ENCODE results near the gene METTL26. TPM values are rescaled to one million over a fixed set of nuclear protein-coding genes. Genes with fewer than 3 reads are reported as not detected.

The METTL26 gene
- total and polyA plus RNA-seq, 4 donors = 26.3 to 69.1 (median 41.4) TPM

DNA sequence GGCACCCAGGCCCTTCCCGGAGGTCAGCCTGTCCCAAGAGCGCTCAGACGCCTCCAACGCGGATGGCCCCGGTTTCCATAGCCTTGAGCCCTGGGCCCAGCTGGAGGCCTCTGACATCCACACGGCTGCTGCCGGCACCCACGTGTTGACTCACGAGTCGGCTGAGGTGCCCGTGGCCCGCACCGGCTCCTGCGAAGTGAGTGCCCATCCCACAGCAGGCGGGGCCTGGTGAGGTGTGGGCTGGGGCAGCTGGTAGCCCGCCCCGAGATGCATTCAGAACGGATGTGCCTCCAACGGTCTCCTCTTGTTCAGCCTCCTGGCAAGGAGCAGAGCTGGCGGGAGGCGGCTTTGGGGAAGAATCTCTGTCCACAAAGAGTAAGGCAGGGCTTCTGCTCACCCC lies 15.7 kb upstream of the METTL26 start:
- no peak overlapping the region for H3K27ac ChIP-seq (ENCODE audit: low read depth in 1 of 2, low read length in 2 of 2)
- H3K9me3 ChIP-seq (ENCODE audit: control insufficient read depth in 4 of 4, low read length in 3 of 4) = no peaks in the 10 kb centered on the region
- no peak overlapping the region for H3K4me3 ChIP-seq (ENCODE audit: low read depth in 1 of 3, low read length in 3 of 3)
- no peaks in the 10 kb centered on the region for H3K27me3 ChIP-seq (ENCODE audit: control insufficient read depth in 4 of 4, insufficient read depth in 4 of 4, low read length in 3 of 4)
- DNase-seq (ENCODE audit: low spot score) = no peak
- peaks cover 0 to 35% (median 21%) of the 10 kb centered on the region in 4 donors for H3K4me1 ChIP-seq (ENCODE audit: control insufficient read depth in 4 of 4, insufficient read depth in 4 of 4, low read length in 3 of 4)
- 97% methylated on average over 22 of the region's 22 CpGs for WGBS
- peaks cover 0 to 5% (median 1%) of the 10 kb centered on the region in 4 donors for H3K36me3 ChIP-seq (ENCODE audit: control insufficient read depth in 4 of 4, insufficient read depth in 3 of 4, low read depth in 1 of 4, low read length in 3 of 4)
- no peak overlapping the region for H3K9ac ChIP-seq (ENCODE audit: low read depth in 1 of 2, low read length in 2 of 2)
- TF ChIP-seq TAF1 (conservative IDR thresholded peaks at IDR 0.05) (no peak), YY1 (IDR thresholded peaks at IDR 0.05) (no peak), RXRA (IDR thresholded peaks at IDR 0.05) (no peak)

DNA sequence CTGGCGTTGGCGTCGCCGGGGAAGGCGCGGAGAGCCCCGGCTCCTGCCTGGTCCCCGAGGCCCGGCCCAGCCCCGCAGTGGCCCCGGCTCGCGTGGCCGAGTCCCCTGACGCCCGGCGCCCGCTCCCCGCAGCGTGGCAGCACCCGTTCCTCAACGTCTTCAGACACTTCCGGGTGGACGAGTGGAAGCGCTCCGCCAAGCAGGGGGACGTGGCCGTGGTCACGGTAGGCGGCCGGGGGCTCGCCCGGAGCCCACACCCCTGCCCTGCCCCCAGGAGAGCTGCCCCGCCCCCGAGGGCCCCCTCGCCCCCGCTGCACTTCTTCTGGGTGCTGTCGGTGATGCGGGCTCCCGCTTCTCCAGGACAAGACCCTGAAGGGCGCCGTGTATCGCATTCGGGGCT lies 13.5 kb upstream of the METTL26 start:
- no peak overlapping the region for H3K27ac ChIP-seq (ENCODE audit: low read depth in 1 of 2, low read length in 2 of 2)
- no peaks in the 10 kb centered on the region for H3K9me3 ChIP-seq (ENCODE audit: control insufficient read depth in 4 of 4, low read length in 3 of 4)
- TF ChIP-seq SP1 (IDR thresholded peaks at IDR 0.05) = no peak
- no peak for TF ChIP-seq HNF4A (conservative IDR thresholded peaks at IDR 0.05)
- no peak for TF ChIP-seq TAF1 (conservative IDR thresholded peaks at IDR 0.05)
- TF ChIP-seq NR2F2 (IDR thresholded peaks at IDR 0.05) = no peak
- no peak for TF ChIP-seq EGR1 (IDR thresholded peaks at IDR 0.05; ENCODE audit: low read depth in 2 of 2)
- no peak for TF ChIP-seq GABPA (IDR thresholded peaks at IDR 0.05 in 1 of 2, conservative IDR thresholded peaks at IDR 0.05 in 1 of 2)
- TF ChIP-seq HNF4G (IDR thresholded peaks at IDR 0.05) = no peak
- TF ChIP-seq, protein P1, sequence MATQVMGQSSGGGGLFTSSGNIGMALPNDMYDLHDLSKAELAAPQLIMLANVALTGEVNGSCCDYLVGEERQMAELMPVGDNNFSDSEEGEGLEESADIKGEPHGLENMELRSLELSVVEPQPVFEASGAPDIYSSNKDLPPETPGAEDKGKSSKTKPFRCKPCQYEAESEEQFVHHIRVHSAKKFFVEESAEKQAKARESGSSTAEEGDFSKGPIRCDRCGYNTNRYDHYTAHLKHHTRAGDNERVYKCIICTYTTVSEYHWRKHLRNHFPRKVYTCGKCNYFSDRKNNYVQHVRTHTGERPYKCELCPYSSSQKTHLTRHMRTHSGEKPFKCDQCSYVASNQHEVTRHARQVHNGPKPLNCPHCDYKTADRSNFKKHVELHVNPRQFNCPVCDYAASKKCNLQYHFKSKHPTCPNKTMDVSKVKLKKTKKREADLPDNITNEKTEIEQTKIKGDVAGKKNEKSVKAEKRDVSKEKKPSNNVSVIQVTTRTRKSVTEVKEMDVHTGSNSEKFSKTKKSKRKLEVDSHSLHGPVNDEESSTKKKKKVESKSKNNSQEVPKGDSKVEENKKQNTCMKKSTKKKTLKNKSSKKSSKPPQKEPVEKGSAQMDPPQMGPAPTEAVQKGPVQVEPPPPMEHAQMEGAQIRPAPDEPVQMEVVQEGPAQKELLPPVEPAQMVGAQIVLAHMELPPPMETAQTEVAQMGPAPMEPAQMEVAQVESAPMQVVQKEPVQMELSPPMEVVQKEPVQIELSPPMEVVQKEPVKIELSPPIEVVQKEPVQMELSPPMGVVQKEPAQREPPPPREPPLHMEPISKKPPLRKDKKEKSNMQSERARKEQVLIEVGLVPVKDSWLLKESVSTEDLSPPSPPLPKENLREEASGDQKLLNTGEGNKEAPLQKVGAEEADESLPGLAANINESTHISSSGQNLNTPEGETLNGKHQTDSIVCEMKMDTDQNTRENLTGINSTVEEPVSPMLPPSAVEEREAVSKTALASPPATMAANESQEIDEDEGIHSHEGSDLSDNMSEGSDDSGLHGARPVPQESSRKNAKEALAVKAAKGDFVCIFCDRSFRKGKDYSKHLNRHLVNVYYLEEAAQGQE (IDR thresholded peaks at IDR 0.05) = no peak
- no peak for TF ChIP-seq FOXA1 (IDR thresholded peaks at IDR 0.05)
- TF ChIP-seq, protein P2, sequence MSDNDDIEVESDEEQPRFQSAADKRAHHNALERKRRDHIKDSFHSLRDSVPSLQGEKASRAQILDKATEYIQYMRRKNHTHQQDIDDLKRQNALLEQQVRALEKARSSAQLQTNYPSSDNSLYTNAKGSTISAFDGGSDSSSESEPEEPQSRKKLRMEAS (IDR thresholded peaks at IDR 0.05) = no peak
- TF ChIP-seq, protein P3, sequence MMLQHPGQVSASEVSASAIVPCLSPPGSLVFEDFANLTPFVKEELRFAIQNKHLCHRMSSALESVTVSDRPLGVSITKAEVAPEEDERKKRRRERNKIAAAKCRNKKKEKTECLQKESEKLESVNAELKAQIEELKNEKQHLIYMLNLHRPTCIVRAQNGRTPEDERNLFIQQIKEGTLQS (IDR thresholded peaks at IDR 0.05) = no peak
- TF ChIP-seq YY1 (IDR thresholded peaks at IDR 0.05) = no peak
- H3K27me3 ChIP-seq (ENCODE audit: control insufficient read depth in 4 of 4, insufficient read depth in 4 of 4, low read length in 3 of 4) = no peaks in the 10 kb centered on the region
- peak overlapping the region; percentile 26 to 75 (median 69) for H3K4me3 ChIP-seq (ENCODE audit: low read depth in 1 of 3, low read length in 3 of 3)
- DNase-seq (ENCODE audit: low spot score) = no peak
- peaks cover 14 to 55% (median 39%) of the 10 kb centered on the region in 4 donors for H3K4me1 ChIP-seq (ENCODE audit: control insufficient read depth in 4 of 4, insufficient read depth in 4 of 4, low read length in 3 of 4)
- peak overlapping the region in 1 of 2 donors; percentile 23 for H3K9ac ChIP-seq (ENCODE audit: low read depth in 1 of 2, low read length in 2 of 2)
- no peaks in the 10 kb centered on the region for H3K36me3 ChIP-seq (ENCODE audit: control insufficient read depth in 4 of 4, insufficient read depth in 3 of 4, low read depth in 1 of 4, low read length in 3 of 4)
- WGBS = 8% methylated on average over 44 of the region's 44 CpGs

DNA sequence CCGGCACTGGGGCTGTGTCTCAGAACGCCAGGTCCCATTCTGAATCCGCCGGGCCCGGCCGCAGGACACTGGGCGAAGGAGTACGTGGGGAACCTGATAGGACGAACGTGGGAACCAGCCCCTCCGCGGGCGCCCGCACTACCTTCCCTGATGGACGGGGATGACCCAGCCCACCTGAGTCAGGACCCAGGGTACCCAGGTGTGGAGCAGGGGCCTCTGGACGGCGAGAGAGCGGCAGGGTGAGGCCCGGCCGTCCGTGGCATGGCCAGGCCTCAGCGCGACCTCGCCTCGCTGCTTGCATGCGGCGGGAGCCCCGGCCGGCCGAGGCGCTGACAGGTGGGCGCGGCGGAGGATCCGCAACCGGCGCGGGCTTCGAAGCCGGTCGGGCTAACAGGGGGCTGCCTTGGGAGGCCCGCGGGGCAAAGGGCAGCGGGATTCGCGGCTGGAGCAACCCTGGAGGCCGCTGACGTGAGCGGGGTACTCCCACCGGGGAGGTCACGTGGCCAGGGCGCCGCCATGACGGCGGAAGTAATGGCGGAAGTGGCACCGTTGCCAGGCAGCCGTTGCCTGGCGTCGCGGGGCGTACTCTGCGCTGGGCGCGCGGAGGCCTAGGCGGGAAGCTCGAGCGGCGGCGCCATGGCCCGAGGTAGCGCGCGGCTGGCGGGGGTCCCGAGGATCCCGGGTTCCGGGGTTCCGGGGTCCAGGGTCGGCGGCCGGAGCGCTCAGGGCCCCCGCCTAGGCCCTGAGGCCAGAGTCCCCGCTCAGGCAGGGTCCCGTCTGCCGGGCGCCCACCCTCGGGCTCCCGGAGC lies 12.9 kb upstream of the METTL26 start, which contains the start of gene WDR90:
Gene WDR90, plus strand, starts transcription at position 585 of the 809 bp plus-strand sequence. Its CDS starts 52 bp downstream, at position 637.
- WGBS = under 1% methylated on average over 91 of the region's 91 CpGs
- peak; percentile 92 for DNase-seq (ENCODE audit: low spot score)
- no peaks in the 10 kb centered on the region for H3K36me3 ChIP-seq (ENCODE audit: control insufficient read depth in 4 of 4, insufficient read depth in 3 of 4, low read depth in 1 of 4, low read length in 3 of 4)
- peak within 1 kb of the TSS; percentile 63 to 80 for H3K9ac ChIP-seq (ENCODE audit: low read depth in 1 of 2, low read length in 2 of 2)
- TF ChIP-seq HNF4A (conservative IDR thresholded peaks at IDR 0.05) = peak; percentile 58 to 71
- TF ChIP-seq, protein P1 (IDR thresholded peaks at IDR 0.05) = no peak
- TF ChIP-seq RXRA (IDR thresholded peaks at IDR 0.05) = no peak
- TF ChIP-seq GABPA (IDR thresholded peaks at IDR 0.05 in 1 of 2, conservative IDR thresholded peaks at IDR 0.05 in 1 of 2) = peak in 1 of 2 donors; percentile 89
- no peak for TF ChIP-seq FOXA2 (IDR thresholded peaks at IDR 0.05)
- TF ChIP-seq YY1 (IDR thresholded peaks at IDR 0.05) = peak; percentile 97
- peak; percentile 27 for TF ChIP-seq SP1 (IDR thresholded peaks at IDR 0.05)
- no peaks in the 10 kb centered on the region for H3K27me3 ChIP-seq (ENCODE audit: control insufficient read depth in 4 of 4, insufficient read depth in 4 of 4, low read length in 3 of 4)
- H3K4me1 ChIP-seq (ENCODE audit: control insufficient read depth in 4 of 4, insufficient read depth in 4 of 4, low read length in 3 of 4) = peaks cover 20 to 61% (median 44%) of the 10 kb centered on the region in 4 donors
- peak within 1 kb of the TSS; percentile 86 to 89 for H3K27ac ChIP-seq (ENCODE audit: low read depth in 1 of 2, low read length in 2 of 2)
- peak within 1 kb of the TSS; percentile 69 to 75 (median 75) for H3K4me3 ChIP-seq (ENCODE audit: low read depth in 1 of 3, low read length in 3 of 3)
- H3K9me3 ChIP-seq (ENCODE audit: control insufficient read depth in 4 of 4, low read length in 3 of 4) = no peaks in the 10 kb centered on the region
